Fibroblast of skin of right biceps (primary cell): ENCODE data around the gene FOXK1.
"Not testable (repeated sequence)": the region's sequence is repeated elsewhere in the genome, so short reads cannot be mapped to it uniquely, and the experiment has no call there.

ENCODE experiments used
- DNase-seq: peaks from one replicate; pipeline ENCODE4 v3.0.0-alpha.2; 2013

FOXK1 gene

DNA sequence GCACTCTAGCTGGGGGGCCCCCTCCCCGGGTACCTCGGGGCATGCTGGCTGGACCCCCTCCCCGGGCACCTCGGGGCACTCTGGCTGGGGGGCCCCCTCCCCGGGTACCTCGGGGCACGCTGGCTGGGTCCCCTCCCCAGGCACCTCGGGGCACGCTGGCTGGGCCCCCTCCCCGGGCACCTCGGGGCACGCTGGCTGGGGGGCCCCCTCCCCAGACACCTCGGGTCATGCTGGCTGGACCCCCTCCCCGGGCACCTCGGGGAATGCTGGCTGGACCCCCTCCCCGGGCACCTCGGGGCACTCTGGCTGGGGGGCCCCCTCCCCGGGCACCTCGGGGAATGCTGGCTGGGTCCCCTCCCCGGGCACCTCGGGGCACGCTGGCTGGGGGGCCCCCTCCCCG, 120.5 kb downstream of the FOXK1 start:
- DNase-seq = not testable (repeated sequence)

DNA sequence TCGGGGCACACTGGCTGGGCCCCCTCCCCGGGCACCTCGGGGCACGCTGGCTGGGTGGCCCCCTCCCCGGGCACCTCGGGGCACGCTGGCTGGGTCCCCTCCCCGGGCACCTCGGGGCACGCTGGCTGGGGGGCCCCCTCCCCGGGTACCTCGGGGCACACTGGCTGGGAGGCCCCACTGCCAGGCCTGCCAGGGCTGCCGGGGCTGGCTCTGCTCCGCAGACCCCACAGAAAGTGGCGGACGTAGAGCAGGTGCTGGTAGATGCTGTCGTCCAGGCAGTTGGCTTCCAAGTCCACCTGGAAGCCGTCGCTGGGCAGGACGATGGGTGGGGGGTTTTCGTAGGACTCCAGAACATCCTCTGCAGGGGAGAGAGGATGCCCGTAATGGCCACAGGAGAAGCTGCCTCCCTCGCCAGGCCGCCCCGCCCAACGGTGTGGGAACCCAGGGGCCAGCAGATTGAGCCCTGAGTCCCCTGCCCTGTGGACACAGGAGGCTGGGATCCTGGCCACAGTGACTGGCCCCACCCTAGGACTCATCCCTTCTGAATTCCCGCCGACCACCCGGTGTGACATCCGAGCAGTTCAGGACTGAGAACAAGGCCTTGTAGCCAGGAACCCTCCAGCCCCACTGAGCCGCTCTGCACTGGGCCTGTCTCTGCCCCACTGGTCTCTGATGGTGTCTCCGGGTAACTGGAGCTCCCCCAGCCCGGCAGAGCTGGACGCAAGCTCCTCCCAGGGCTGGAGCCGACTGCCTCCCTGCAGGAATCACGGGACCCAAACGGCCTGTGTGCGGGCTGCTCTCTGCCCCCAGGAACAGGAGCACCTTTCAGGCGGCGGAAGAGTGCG, 121.5 kb downstream of the FOXK1 start:
- DNase-seq = no peak

DNA sequence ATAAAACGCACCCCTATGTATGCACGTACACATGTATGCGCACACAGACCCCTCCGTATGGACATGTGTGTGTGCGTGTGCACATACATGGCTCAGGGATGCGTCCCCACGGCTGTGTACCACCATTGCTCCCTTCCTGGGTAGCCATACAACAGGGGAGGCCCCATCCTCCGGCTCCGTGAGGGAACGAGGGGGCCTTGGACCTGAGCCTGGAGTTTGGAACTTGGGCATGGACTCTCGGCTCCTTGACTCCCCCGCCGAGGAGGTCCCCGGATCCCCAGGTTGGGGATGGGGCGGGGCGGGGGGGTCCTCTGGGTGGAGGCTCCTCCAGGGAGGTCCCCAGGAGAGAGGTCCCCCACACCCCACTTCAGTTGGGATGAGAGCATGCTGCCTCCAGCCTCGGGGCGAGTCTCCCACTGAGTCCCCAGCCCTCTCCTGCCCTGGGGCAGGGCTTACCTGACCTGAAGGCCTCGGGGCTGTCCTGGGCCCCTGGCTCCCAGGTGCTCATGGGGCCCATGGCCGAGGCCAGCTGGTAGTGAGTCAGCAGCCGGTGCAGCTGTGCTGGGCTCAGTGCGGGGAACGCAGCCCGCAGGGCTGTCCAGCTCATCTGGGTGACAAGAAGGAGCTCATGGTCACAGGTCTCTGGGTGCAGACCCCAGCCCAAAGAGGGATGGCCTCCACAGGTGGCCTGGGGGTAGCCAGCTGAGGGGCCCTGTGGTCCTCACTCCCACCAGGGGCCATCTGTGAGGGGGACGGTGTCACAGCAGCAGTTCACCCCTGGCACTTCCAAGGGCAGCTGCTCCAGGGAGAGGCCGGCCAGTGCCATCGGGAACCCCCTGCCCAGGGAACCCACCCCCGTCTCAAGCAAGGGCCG, 123.3 kb downstream of the FOXK1 start:
- DNase-seq = no peak

DNA sequence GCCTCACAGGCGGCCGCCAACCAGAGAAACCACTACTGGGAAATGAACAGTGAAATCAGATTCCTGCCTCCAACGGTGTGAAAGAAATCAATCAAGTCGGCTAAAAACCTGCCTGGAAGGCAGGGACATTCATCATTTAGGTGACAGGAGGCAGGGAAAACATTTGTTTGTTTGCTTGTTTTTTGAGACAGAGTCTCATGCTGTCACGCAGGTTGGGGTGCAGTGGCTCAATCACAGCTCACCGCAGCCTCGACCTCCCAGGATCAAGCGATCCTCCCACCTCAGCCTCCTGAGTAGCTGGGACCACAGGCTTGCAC, 123.8 kb downstream of the FOXK1 start:
- no peak for DNase-seq

DNA sequence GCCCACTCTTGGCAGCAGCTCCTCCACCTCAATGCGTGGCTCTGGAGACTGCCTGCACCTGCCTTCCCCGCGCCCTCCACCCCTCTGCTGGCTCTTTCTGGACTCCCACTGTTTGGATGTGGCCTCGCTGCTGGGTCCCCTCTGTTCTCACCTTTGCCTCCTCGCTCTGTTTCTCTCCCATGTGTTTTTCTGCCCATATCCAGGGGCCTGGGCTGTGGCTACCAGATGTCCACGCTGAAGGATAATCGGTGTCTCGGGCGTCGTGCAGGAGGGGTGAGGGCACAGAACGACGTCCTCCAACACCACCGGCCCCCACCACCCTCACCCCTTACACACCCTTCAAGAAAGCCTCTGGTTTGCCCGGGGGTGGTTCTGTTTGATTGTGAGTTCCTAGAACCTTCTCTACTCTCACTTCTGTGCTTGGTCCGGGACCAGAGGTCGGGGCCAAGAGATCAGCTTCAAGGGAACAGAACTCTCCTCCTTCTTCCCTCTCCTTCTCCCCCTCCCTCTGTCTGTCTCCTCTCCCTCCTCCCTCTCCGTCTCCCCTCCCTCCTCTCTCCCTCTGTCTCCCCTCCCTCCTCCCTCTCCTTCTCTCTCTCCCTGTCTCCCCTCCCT, 125.0 kb downstream of the FOXK1 start:
- DNase-seq = no peak

DNA sequence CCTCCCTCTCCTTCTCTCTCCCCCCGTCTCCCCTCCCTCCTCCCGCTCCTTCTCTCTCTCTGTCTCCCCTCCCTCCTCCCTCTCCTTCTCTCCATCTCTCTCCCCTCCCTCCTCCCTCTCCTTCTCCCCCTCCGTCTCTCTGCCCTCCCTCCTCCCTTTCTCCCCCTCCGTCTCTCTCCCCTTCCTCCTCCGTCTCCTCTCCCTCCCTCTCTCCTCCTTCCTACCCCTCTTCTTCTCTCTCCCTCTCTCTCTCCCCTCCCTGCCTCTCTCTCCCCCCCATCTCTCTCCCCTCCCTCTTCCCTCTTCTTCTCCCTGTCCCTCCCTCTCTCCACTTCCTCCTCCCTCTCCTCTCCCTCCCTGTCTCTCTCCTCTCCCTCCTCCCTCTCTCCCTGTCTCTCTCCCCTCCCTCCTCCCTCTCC, 125.5 kb downstream of the FOXK1 start:
- DNase-seq = no peak

DNA sequence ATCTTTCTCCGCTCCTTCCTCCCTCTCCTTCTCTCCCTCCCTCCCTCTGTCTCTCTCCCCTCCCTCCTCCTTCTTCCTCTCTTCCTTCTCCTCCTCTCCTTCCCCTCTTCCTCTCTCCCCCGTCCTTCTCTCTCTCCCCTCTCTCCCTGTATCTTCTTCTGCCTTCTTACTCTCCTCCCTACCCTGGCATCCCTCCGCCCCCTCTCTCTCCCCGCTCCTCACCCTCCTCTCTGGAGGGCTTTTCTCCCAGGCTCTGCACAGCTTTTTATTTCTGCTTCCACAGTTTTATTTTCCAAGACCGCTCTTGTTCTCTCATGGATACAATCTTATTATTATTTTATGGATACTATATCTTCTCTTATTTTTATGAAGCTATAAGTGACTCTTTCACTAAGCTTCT, 125.9 kb downstream of the FOXK1 start:
- no peak for DNase-seq

DNA sequence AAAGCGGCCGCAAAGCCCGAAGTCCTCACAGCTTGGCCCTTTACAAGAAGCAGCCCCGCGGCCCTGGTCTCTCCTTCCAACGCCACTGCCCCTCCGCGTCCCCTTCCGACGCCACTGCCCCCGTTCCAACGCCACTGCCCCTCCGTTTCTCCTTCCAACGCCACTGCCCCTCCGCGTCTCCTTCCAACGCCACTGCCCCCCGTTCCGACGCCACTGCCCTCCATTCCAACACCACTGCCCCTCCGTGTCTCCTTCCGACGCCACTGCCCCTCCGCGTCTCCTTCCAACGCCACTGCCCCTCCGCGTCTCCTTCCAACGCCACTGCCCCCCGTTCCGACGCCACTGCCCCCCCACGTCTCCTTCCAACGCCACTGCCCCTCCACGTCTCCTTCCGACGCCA, 126.5 kb downstream of the FOXK1 start:
- no peak for DNase-seq

DNA sequence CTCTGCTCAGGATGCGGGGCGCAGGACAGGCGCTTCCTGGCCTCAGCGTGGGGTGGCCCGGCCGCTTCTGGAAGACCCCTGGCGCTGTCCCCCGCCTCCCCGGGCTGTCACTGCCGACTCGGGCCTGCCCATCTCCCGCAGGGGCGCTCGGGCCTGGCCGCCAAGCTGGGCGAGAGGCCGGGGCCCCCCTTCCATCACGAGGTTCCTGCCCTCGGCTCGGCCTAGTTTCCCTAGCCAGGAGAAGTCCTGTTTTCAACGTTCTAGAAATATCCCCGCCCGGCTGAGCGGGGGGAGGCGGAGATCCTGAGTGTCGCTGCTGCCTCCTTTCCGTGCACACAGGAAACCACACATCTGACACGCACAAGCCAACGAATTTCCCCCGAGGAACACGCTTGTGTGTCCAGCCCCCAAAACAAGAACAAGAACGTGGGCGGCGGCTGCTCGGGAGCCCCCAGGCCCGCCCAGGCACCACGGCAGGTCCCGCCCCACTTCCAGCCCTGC, 127.0 kb downstream of the FOXK1 start:
- no peak for DNase-seq

DNA sequence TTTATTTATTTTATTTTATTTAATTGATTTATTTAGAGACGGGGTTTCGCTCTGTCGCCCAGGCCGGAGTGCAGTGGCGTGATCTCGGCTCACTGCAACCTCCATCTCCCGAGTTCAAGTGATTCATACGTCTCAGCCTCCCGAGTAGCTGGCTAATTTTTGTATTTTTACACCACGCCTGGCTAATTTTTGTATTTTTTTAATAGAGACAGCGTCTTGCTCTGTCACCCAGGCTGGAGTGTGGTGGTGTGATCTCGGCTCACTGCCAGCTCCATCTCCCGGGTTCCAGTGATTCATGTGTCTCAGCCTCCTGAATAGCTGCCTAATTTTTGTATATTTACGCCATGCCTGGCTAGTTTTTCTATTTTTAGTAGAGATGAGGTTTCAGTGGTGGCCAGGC, 127.6 kb downstream of the FOXK1 start:
- DNase-seq = no peak

DNA sequence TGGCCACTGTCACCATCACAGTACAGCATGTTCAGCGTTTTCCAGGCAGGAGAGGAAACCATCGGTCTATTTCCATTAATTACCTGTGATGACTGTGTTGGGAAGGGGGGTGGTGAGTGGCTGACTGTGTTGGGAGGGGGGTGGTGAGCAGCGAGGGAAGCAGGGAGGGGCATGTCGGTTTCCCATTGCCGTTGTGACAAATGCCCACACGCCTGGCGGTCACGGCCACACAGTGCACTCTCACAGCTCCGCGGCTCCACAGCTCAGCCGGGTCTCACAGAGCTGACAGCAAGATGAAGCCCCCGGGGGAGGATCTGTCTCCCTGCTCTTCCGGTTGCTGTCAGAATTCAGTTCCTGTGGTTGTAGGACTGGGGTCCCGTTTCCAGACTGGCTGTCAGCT, 132.3 kb downstream of the FOXK1 start:
- DNase-seq = no peak

DNA sequence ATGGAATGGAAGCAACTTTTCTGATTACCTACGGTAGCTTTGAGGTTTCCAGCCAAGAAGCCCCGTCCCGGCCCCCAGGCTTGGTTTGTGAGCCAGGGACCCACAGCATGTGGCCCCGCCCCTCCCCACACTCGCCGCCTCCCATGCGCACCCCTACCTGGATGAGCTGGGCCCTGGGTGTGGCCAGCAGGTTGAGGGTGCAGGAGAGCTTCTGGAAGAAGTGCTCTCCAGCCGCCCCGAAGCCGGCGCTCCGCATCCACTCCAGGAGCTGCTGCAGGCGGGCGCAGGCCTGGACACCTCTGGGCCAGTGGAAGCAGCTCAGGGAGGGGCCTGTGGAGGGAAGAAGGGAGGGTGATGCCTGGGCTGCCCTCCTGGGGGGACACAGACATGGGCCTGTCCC, 133.0 kb downstream of the FOXK1 start:
- DNase-seq = no peak

DNA sequence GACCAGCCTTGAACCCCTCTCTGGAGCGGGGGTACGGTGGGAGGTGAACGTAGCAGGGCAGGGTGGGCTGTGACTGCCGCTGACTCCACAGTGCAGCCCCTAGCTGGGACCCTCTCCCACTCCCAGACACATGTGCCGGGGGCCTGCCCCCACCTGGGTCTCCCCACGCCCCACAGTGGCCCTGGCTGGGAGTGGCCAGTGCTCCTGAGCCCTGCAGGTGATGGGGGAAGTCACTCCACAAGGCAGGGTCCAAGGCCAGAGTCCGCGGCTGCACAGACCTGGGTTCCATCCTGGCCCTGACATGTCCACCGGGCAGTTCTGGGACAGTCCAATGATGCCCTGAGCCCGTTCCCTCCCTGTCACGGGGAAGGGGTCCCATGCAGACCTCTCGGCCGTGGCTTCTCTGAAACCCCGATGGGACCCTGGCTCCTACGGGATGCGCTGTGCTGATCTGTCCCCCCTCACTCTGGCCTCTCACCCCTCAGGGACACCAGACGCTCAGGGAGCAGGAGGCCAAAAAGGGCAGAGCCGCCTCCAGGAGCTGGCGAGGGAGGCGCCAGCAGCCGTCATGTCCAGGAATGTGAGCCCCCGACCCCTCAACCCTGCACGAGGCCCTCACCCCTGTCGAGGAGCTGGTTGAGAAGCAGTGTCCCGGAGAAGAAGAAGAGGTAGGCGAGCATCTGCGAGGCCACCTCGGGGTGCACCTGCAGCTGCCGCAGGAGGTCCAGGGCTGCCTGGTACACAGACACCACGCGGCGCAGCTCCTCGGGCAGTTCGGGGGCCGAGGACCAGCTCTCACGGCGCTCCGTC, 133.7 kb downstream of the FOXK1 start:
- DNase-seq = no peak

DNA sequence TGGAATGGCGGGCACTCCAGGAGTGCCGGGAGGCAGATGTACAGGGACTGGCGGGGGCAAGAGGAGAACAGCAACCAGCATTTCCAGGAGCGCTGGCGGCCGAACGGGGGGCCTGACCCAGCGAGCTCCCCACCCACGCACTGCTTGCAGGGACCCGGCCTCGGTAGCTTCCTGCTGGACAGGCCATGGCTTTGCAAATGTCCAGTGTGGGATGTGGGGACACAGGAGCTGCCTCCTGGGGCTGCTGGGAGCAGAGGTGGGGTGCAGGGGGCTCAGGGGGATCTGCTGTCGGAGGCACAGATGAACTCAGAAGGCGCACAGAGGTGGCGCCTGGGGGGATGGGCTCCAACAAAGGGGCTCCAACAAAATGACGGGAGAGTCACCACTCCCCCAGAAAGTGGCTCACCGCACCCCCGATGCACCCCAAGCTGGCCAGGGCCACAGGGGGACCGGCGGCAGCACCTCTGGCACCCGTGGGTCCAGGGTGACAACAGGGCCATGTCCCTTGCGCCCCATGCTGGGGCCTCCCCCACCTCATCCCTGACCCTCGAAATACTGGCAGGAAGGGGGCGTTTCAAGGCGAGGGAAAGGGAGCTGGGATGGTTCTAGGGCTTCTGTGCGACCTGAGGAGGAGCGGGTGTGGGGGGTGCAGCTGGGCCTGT, 134.5 kb downstream of the FOXK1 start:
- no peak for DNase-seq

DNA sequence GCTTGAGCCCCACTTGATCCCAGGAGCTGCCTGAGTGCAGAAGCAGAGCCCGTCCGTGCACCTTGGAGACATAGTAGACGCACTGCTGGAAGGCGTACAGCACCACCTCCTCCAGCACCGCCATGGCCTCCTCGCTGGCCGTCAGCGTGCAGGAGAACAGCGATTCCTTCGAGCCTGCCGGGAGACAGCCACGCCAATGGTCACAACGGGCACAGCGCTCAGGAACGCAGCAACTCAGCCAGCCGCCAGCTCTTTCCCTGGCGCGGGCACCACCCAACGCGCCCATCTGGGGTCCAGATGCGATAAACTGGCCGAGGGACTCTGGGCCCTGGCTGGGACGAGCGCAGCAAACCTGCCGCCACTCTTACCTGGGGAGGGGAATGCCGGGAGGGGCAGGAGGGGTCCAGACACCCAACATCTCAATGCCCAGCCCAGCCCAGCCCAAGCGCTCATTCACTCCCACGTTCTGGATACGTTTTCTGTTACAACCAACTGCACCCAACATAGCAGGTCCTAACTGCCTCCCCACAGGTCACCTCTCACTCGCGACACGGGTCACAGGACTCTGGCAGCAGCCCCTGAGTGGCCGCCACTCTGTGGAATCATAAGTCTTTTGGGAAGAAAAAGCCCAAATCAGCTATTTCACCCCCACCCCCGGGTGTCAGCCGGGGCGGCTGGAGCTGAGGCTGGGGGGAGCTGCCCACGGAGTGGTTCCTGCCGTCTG, 135.2 kb downstream of the FOXK1 start:
- no peak for DNase-seq

DNA sequence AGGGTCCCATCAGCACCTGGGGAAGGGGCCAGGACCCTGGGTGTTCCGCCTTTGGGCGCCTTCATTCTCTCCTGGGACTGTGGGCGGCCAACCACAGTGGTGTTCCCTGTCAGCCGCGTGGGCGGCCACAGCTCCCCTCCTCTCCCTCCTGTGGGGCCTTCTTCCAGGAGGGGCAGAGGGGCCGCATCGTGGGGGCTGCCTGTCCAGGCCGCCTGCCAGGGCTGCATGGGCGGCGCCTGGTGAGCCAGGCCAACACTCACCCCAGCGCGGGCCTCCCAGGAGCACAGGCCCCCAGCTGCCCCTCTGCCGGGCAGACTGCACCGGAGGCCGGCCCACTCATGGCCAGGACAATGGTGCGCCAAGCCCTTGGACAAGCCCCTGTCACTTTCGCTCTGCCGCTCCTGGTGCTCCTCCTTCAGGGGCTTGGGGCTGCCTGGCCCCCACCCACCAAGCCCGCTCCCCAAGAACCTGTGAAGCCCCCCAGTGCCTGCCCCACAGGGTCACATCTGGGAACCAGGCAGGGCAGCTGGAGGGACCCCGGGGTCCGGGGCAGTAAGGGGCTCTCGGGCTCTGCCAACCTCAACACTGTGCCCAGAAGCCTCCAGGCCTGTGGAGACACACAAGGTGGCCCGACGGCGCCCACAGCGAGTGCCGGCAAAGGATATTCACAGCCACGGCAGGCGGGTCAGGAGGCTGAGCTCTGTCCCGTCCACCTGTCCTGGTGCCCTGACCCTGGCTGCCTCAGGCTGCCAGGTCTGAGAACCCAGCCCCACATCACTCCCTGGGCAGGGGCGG, 136.1 kb downstream of the FOXK1 start:
- DNase-seq = no peak

DNA sequence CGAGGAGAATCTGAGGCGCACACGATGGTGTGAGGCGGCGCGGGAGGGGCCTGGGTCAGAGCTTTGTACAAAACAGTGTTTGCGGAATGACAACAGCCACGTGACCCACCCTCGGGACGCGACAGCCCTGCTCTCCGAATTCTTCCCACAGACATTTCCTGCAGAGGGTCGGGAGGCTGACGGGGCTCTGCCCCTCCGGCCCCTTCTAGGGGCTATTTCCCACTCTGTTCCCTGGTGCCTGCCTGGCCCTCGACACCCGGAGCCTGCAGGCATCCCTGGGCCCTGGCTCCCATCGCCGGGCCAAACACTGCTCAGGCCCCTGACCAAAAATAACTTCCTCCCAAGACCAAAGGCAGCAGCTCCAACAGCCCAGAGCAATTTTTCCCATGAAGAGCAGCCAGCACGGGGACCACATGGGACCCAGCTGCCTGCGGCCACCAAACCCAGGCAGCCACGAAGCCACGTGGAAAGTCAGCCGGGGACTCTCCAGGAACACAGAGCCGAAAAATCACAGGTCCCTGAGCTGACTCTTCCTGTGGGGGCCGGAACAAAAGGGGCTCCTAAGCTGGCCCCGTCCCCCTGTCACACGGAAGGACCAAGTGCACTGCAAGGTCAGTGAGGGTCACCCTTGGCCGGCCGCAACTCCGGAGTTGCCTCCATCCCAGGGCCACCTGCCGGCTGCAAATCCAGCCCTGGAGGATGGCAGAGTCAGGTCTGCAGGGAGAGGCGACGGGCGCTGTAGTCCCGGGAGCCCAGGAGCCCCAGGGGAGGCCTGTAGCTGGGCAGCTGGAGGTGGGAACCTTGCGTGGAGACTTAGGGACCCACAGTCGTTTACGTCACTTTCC, 137.7 kb downstream of the FOXK1 start:
- no peak for DNase-seq

DNA sequence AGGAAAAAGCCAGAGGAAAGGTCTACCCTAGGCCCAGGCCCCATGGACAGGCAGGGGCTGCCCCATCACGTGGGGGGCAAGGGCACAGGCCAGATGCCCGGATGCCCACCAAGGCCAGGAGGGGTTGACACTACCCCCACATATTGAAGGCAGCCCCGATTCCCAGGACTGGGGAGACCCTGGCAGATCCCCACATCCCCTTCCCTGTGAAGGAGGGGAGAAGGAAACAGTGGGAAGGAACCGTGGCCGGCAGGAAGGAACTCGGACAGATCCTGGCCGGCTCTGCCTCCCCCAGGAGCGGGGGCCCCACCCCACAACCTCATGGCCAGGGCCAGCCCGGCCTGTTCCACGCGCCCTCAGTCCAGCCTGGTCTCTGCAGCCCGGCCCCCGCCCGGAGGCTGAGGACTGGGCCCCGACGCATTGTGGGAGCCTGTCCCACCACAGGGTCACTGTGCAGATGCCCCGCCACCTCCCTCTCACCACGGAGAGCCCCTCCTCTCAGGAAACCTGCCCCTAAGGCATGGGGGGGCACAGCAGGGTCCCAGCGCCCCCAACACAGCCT, 138.4 kb downstream of the FOXK1 start:
- DNase-seq = no peak
